ENCODE results near the gene NME1.

NME1 gene

DNA sequence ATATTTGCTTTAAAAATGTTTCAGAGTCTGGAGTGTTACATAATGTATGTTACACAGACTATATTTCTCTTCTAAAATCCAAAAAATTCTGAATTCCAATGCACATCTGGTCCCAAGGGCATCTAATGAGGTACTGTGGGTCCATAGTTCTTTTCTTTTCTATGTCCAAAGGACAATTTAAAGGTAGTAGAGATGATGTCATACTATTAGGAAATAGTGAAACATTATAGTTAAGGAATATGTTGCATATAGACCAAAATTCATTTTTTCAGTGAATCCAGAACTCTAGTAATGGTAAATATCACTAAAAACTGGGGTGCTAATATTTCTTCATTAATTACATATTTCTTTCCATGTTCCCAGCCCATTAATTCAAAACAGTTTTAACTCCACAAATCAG, 35.8 kb downstream of the NME1 start:
- no peak for DNase-seq (ENCODE audit: low read depth, low spot score)

DNA sequence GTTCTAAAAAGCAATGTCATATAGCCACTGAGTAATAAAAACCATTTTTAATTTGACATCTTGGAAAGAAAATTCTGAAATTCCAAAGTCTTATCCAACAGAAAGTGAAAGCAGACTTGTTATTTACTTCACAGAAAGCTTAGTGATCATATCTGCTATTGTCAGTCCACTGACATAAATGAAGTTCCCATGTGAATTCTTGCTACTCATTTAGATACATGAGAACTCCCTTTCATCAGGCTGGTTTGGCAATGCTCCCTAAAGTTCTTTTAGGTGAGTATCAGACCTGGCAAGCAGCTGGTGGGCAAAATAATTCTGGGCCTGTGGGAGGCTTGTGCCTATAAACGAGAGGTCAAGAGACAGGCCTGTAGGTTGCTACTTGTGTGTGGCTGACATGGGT, 36.3 kb downstream of the NME1 start:
- no peak for DNase-seq (ENCODE audit: low read depth, low spot score)

DNA sequence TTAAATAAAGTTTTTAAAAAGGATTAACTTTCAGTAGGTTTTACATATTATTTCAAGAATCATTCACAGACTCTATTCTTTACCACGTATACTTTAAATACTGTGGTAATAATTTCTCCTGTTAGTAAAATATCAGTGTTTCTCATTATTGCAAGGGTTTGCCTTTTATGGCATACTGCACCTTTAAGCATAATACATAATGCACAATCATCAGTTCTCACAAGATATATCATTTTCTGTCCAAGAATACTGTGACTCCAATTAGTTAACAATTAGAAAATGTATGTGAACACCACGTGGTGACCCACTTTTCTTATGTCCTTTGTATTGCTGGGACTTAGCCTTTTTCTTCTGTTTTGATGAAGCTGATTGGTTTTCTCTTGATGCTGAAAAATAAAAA, 38.5 kb downstream of the NME1 start:
- DNase-seq (ENCODE audit: low read depth, low spot score) = no peak

GRCh38 chr17:51197754-51198153, 44.4 kb downstream of the NME1 start:
- no peak for DNase-seq (ENCODE audit: low read depth, low spot score)

DNA sequence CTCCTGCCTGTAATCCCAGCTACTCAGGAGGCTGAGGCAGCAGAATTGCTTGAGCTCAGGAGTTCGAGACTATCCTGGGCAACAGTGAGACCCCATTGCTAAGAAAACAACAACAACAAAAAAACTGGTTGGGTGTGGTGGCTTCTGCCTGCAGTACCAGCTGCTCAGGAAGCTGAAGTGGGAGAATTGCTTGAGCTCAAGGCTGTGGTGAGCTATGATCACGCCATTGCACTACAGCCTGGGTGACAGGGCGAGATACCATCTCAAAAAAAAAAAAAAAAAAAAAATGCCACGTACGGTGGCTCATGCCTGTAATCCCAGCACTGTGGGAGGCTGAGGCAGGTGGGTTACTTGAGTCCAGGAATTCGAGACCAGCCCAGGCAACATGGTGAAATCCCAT, 46.9 kb downstream of the NME1 start:
- DNase-seq (ENCODE audit: low read depth, low spot score) = no peak

DNA sequence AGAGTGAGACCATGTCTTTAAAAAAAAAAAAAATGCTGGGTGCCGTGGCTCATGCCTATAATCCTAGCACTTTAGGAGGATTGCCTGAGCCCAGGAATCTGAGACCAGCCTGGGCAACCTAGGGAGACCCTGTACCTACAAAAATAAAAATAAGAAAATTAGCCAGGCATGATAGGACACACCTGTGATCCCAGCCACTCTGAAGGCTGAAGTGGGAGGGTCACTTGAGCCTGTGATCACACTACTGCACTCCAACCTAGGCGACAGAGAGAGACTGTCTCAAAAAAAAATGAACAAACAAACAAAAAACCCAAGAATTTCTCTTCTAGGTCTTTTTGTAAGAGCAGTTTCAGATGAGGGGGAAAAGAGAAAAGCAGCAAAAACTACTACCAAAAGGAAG, 47.5 kb downstream of the NME1 start:
- no peak for DNase-seq (ENCODE audit: low read depth, low spot score)

- DNase-seq (ENCODE audit: low read depth, low spot score) = no peak
Measured at GRCh38 chr17:51203838-51204237, 50.5 kb downstream of the NME1 start.

Data from brain pericyte (primary cell).